Endothelial cell of hepatic sinusoid (primary cell): ENCODE results near the gene TAF1B.

Experiments
- in situ Hi-C: cut with HindIII; loops from 2 replicates; pipeline ENCODE4 v1.10.0; 2017; ENCODE audit warnings: low sequenced_read_pairs

The TAF1B gene

GRCh38 chr2:9807555-9808305 is 35.5 kb upstream of the TAF1B start:
- in situ Hi-C loops = loop anchor here (5.0 kb wide), 1 partner anchor 165 kb away; no protein-coding TSS in a partner anchor

- in situ Hi-C loops = loop anchor here (5.0 kb wide), 1 partner anchor 164 kb away; no protein-coding TSS in a partner anchor
These were observed 34.8 kb upstream of the TAF1B start for GRCh38 chr2:9808334-9809063.

GRCh38 chr2:9809064-9809356 is 34.3 kb upstream of the TAF1B start:
- in situ Hi-C loops = loop anchor here (5.0 kb wide), 1 partner anchor 163 kb away; no protein-coding TSS in a partner anchor

- in situ Hi-C loops = loop anchor here (5.0 kb wide), 2 partner anchors 163 to 233 kb away; partner anchors contain the start of gene KLF11
These were observed 33.7 kb upstream of the TAF1B start for GRCh38 chr2:9809448-9810088.

- in situ Hi-C loops = loop anchor here (5.0 kb wide), 1 partner anchor 231 kb away; the partner anchor contains the start of gene KLF11
These were observed 32.1 kb upstream of the TAF1B start for GRCh38 chr2:9811216-9811615.

GRCh38 chr2:9811679-9812511 is 31.4 kb upstream of the TAF1B start:
- in situ Hi-C loops = loop anchor here (5.0 kb wide), 1 partner anchor 230 kb away; the partner anchor contains the start of gene KLF11

GRCh38 chr2:9812945-9813311 is 30.3 kb upstream of the TAF1B start:
- in situ Hi-C loops = loop anchor here (5.0 kb wide), 1 partner anchor 229 kb away; the partner anchor contains the start of gene KLF11

- in situ Hi-C loops = loop anchor here (5.0 kb wide), 1 partner anchor 229 kb away; the partner anchor contains the start of gene KLF11
These were observed 29.8 kb upstream of the TAF1B start for GRCh38 chr2:9813312-9814128.

- in situ Hi-C loops = loop anchor here (5.0 kb wide), 1 partner anchor 228 kb away; the partner anchor contains the start of gene KLF11
These were observed 29.0 kb upstream of the TAF1B start for GRCh38 chr2:9814129-9814868.

- in situ Hi-C loops = no loop called here
These were observed 28.2 kb upstream of the TAF1B start for GRCh38 chr2:9815076-9815475.

- in situ Hi-C loops = no loop called here
These were observed 27.4 kb upstream of the TAF1B start for GRCh38 chr2:9815844-9816279.

- in situ Hi-C loops = no loop called here
These were observed 25.2 kb upstream of the TAF1B start for GRCh38 chr2:9818097-9818496.

GRCh38 chr2:9819551-9819950 is 23.7 kb upstream of the TAF1B start:
- in situ Hi-C loops = no loop called here

- in situ Hi-C loops = no loop called here
These were observed 23.0 kb upstream of the TAF1B start for GRCh38 chr2:9820020-9820973.

- in situ Hi-C loops = no loop called here
These were observed 21.3 kb upstream of the TAF1B start for GRCh38 chr2:9821805-9822445.

- in situ Hi-C loops = no loop called here
These were observed 18.8 kb upstream of the TAF1B start for GRCh38 chr2:9824441-9824840.
